AG08395 (cell line): ENCODE data around the gene SERGEF.

Source experiments
- DNase-seq: peaks from one replicate; pipeline ENCODE4 v3.0.0; 2012; ENCODE audit warnings: mixed read lengths, low spot score

SERGEF gene

GRCh38 chr11:17812091-17812864 is 200.6 kb downstream of the SERGEF start:
- no peak for DNase-seq

DNA sequence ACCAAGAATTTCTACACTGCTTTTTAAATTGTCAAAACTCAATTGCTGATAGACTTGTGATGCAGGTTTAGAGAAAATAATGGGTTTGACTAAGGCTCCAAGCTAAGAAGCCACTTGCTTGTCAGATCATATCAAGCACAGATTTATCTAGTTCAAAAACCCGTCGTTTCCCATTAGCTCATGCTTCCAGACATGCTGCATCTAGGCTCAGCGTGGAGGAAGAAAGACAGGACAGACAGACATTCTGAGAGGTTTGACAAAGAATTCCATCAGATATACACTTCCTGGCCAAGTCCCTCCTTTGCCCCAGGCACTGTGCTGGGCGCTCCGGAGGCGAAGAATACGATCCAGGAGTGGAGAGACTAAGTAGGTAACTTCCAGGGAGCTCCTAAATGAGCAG is 201.5 kb downstream of the SERGEF start:
- DNase-seq: no peak

- DNase-seq: peak; percentile 73
These were observed 202.1 kb downstream of the SERGEF start for GRCh38 chr11:17810746-17811145.

GRCh38 chr11:17810041-17810440 is 202.8 kb downstream of the SERGEF start:
- no peak for DNase-seq

- peak; percentile 57 for DNase-seq
These were observed 205.8 kb downstream of the SERGEF start for GRCh38 chr11:17807034-17807433.

DNA sequence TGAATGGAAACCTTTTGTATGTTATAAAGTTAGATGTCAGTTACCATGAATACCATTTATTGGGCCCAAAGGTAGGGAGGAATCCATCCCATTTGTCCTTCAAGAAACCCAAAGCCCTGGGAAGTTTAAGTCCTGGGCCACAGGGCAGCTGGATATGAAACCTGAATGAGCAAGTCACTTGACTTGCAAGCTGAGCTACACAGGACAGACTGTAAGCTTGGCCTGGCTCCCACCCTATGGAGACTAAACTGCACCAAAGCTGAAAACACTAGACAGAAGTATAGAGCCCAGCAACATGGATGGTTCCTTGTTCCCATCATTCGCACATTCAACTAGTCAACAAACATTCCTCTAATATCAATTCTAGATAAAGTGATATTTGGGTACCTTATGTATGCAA is 207.0 kb downstream of the SERGEF start:
- DNase-seq: no peak

GRCh38 chr11:17805043-17805442 is 207.8 kb downstream of the SERGEF start:
- no peak for DNase-seq

DNA sequence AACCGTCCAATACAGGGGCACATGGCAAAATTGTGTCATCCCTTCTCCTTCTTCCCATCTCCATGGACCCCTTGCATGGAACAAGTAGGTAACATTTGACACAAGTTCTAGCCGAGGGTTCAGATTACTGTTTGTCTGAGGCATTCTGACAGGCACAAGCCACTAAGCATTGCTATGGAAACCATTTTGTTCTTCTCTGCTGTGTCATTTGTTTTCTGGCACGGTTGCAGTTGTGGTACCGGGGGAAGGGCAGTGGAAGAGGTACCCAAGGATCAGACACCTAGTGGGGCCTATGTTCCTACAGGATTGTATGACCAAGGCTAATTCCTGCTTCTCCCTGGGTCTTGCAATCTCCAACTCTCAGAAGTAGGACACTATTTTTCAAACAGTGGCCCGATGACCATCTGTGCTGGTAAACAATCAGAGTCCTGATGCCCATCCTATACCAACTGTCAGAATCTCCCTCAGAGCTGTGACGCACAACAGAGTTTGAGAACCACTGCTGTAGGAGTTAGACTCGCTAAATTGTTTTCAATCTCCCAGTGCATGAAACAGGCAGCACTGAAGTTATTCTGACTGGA is 209.0 kb downstream of the SERGEF start:
- no peak for DNase-seq

GRCh38 chr11:17802491-17802890 is 210.4 kb downstream of the SERGEF start:
- no peak for DNase-seq

DNA sequence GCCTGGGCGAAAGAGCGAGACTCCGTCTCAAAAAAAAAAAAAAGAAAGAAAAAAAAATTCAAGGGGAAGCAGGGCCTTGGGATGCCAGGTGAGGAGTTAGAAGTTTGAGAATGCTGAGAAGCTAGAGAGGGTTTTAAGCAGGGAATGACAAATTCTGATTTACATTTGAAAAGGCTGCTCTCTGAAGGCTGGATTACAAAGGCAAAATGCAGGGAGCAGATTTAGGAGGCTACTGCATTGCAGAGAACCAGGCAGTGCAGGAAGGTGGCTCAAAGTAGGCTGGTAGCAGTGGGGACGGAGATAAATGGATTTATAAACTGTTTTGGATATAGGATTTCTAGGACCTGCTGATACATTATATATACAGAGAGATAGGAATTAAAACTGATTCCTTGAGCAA is 211.7 kb downstream of the SERGEF start:
- no peak for DNase-seq

DNA sequence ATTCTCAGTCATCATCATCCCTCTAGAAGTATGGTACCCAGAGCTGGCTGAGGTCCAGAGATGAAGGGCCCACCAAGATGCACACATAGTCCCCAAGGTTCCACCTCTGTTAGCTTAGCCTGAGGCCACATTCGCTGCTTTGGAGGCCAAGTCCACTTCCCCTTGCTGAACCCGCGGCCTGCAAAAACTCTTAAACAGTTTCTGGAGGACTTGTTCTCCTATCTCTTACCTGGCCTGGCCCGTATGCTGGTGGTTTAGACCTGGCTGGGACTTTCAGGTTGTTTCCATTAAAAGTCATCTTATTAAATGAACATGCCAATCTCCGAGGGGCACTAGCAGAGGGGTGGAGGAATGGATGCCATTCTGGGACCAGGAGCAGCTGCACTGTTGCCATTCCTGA is 213.7 kb downstream of the SERGEF start:
- no peak for DNase-seq

- DNase-seq: no peak
These were observed 214.1 kb downstream of the SERGEF start for GRCh38 chr11:17798716-17799115.

- no peak for DNase-seq
These were observed 214.6 kb downstream of the SERGEF start for GRCh38 chr11:17798253-17798652.

DNA sequence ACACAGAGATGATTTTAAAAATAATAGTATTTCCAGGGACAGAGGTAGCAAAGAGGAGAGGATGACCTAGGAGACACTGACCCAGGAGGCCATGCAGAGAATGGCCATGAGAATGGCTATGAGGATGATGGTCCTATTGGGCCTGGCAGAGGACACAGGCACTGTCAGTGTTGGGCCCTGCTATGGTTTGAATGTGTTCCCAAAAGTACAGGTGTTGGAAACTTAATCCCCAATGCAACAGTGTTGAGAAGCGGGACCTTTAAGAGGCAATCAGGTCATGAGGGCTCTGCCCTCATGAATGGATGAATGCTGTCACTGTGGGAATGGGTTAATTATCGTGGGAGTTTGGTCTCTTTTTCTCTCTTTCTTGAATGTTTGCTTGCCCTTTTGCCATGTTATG is 216.7 kb downstream of the SERGEF start:
- no peak for DNase-seq

- no peak for DNase-seq
These were observed 217.9 kb downstream of the SERGEF start for GRCh38 chr11:17794981-17795380.

GRCh38 chr11:17793642-17794170 is 219.1 kb downstream of the SERGEF start:
- DNase-seq: no peak

DNA sequence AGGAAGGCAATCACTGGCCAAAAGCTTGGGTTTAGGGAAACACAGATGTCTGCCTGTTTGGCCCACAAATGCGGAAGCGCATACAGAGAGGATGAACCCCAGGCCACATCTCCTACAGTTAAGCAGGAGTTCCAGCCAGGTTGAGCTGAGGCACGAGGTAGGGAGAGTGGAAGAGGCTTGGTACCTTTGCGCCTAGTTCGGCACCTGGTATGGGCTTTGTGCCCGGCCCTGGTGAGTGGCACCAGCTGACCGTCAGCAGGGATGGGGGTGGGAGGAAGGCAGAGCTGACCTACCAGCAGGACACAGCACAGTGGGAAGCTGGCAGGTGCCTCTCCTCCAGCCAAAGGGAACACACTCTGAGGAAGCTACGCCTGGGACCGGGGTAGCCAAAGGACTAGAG is 220.7 kb downstream of the SERGEF start:
- no peak for DNase-seq

DNA sequence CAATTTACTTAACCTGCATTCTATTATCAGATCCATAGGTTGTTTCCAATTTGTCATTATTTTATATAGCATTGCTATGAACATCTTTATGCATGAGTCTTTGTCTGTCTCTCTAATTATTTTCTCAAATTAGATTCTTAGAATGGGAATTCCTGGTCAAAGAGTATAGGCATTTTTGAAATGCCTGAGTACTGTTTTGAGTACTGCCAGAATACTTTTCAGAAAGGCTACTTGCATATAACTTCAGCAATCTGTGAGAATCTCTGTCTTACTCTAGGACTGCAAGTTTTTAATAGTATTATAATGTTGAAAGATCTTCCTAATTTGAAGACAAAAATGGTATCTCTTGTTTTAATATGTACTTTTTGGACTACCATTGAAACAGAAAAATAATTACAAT is 221.7 kb downstream of the SERGEF start:
- no peak for DNase-seq

DNA sequence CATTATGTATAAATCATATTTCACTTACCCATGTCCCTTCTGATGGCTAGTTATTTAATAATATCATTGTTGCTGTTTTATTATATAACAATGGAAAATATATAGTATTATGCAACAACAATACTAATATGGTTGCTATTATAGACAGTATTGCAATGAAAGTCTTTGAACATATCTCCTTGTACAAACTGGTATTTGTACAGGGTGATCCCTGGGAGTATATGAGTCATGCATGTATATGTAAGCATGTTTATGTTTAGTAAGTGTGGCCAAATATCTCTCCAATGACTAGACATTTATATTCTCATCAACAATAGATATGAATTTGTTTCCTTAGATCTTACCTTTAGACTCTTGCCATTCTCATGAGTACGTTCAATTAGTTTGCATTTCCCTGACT is 222.4 kb downstream of the SERGEF start:
- no peak for DNase-seq

- DNase-seq: no peak
These were observed 224.8 kb downstream of the SERGEF start for GRCh38 chr11:17788084-17788483.

DNA sequence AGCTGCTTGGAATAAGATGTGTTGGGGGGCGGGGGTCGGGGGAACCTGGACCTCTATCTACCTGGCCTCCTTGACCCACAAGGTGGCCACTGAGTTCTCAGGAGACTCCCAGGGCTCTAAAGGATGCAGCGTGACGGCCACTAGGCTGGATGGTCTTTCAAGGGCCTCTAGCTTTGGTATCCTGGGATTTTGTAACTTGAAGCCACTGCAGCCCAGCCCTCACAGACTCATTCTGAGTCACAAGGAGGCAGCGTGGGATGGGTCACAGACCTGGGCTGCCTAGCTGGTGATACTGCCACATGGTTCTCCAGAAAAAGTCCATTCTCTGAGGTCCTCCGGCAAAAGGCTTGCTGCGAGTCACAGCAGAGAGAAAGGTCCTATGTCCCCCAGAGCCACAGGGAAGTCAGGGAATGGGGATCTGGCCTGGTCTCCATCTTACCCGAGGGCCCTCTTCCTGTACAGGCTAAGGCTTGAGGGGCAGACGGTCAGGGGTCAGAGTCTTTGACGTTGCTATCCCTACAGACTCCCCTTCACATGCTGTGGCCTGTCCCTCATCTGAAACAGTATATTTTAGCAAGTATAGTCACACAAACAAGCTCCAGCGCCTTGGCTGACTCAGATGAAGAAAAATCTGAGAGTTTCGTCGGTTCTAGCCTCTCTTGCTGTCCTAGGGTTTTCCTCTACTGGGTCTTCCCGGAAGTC is 225.9 kb downstream of the SERGEF start:
- DNase-seq: peak; percentile 90

GRCh38 chr11:17783878-17784277 is 229.0 kb downstream of the SERGEF start:
- no peak for DNase-seq
